Omental fat pad (tissue), 4 donors: Measurements from ENCODE around the gene CHMP4B. TPM values are rescaled to one million over a fixed set of nuclear protein-coding genes. Genes with fewer than 3 reads are reported as not detected.

ENCODE experiments used
- ATAC-seq: fragments of 150-250 bp; one replicate; pipeline ENCODE4 v1.9.1; 2016; ENCODE audit warnings: mild to moderate bottlenecking, moderate library complexity; ENCODE audit not compliant: low FRiP score
- DNase-seq: peaks from one replicate; pipeline ENCODE4 v3.0.0-alpha.2; 2019; ENCODE audit warnings: low spot score
- total RNA-seq, 4 donors: library from RNA; depleted of rRNA; stranded (reverse); fragments of >200 nt; gene quantifications; one replicate each; pipeline ENCODE4 v1.1.0, GENCODE V29; 2016
- TF ChIP-seq, protein P1 (sequence below), 3 donors: fragments of 450-650 bp; IDR thresholded peaks; one replicate each; pipeline ENCODE4 v1.5.1; 2016 to 2017; ENCODE audit warnings: antibody characterized with exemption in 3 of 3, mild to moderate bottlenecking in 3 of 3, moderate library complexity in 2 of 3

The CHMP4B gene
- total RNA-seq, 4 donors from 2014 or later = 64.8 to 96.7 (median 69.8) TPM

DNA sequence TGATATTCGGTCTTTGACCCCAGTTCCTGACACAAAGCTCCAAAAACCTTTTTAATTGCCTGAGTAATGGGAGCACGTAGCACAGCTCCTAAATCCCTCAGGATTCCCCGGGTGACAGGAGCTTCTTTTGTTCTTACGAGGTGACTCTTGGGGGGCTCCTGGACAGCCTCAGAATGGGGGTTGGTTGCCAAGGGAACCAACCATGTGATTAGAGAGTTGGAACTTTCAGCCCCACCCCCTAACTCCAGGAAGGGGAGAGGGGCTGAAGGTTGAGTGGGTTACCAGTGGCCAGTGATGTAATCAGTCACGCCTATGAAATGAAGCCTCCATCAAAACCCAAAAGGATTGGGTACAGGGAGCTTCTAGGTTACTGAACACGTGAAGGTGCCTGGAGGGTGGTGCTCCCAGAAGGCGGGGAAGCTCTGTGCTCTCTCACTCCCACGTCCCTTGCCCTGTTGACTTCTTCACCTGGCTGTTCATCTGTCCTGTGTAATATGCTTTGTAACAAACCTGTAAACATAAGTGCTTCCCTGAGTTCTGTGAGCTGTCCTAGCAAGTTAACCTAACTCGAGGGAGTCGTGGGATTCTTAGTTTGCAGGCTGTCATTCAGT, 89.5 kb downstream of the CHMP4B start:
- TF ChIP-seq, protein P1, sequence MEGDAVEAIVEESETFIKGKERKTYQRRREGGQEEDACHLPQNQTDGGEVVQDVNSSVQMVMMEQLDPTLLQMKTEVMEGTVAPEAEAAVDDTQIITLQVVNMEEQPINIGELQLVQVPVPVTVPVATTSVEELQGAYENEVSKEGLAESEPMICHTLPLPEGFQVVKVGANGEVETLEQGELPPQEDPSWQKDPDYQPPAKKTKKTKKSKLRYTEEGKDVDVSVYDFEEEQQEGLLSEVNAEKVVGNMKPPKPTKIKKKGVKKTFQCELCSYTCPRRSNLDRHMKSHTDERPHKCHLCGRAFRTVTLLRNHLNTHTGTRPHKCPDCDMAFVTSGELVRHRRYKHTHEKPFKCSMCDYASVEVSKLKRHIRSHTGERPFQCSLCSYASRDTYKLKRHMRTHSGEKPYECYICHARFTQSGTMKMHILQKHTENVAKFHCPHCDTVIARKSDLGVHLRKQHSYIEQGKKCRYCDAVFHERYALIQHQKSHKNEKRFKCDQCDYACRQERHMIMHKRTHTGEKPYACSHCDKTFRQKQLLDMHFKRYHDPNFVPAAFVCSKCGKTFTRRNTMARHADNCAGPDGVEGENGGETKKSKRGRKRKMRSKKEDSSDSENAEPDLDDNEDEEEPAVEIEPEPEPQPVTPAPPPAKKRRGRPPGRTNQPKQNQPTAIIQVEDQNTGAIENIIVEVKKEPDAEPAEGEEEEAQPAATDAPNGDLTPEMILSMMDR (IDR thresholded peaks at IDR 0.05) = no peak
- ATAC-seq (no peak), DNase-seq (no peak)

DNA sequence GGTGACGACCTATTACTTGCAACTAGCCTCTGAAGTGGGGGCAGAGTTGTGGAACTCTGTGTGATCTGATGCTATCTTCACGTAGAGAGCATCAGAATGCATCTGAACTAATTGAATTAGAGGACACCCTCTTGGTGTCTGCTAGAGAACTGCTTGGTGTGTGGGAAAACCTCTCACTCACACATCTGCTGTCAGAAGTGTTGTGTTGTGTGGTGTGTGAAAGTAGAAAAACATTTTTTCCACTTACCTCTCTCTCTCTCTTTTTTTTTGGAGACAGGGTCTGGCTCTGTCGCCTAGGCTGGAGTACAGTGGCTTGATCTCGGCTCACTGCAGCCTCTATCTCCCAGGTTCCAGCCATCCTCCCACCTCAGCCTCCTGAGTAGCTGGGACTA, 90.0 kb downstream of the CHMP4B start:
- TF ChIP-seq, protein P1 (IDR thresholded peaks at IDR 0.05) = no peak
- no peak for DNase-seq
- no peak for ATAC-seq

DNA sequence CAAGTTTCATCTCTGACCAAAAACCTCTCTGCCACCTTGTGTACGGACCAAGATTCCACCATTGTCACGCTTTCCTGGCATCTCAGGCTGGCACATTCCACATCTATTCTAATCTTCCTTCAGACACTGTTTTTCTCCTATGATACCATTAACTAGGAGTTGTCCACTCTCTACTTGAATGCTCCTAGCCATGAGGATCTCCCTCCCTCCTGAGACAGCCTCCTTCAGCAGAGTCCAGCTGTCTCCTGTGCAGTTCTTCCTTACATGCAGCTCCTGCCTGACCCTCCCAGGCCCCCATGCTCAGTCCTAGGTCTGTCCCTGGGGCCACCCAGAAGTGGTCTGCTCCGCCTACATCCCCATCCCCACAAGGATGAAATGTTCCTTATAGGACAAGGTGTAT, 90.9 kb downstream of the CHMP4B start:
- ATAC-seq (no peak), DNase-seq (no peak)
- TF ChIP-seq, protein P1 (IDR thresholded peaks at IDR 0.05) = no peak

Other genes starting within 250 kb of the CHMP4B start
- not detected for gene C20orf144, start 149.0 kb upstream of the CHMP4B start, total RNA-seq
- gene ACTL10, start 144.4 kb upstream of the CHMP4B start, total RNA-seq = 1 to 10 TPM; 1.1 to 2.4 (median 1.8) TPM
- 10 to 100 TPM; 19.1 to 29.8 (median 26.8) TPM for gene NECAB3, start 136.9 kb upstream of the CHMP4B start, total RNA-seq
- gene E2F1, start 125.0 kb upstream of the CHMP4B start, total RNA-seq = 1 to 10 TPM; 1.2 to 1.9 (median 1.5) TPM
- 1 to 10 TPM; 3.6 to 8.7 (median 4.8) TPM for gene PXMP4, start 91.0 kb upstream of the CHMP4B start, total RNA-seq
- 1 to 10 TPM; 1.6 to 2.3 (median 2.0) TPM for gene ZNF341, start 79.4 kb upstream of the CHMP4B start, total RNA-seq
- 10 to 100 TPM; 66.4 to 95.4 (median 80.5) TPM for gene RALY, start 182.6 kb downstream of the CHMP4B start, total RNA-seq